Epithelial cell of proximal tubule (primary cell): Measurements from ENCODE around the gene C1QA. TPM values are rescaled to one million over a fixed set of nuclear protein-coding genes. Genes with fewer than 3 reads are reported as not detected.

Source experiments
- DNase-seq: peaks from one replicate; pipeline ENCODE4 v3.0.0-alpha.2; 2011; ENCODE audit warnings: low read depth
- H3K4me3 ChIP-seq: 2 replicates; pipeline ENCODE4 v1.5.1; 2011; ENCODE audit warnings: low read depth, mild to moderate bottlenecking, low read length
- total RNA-seq: library from RNA; depleted of rRNA; stranded (reverse); fragments of >200 nt; gene quantifications from 2 replicates; pipeline ENCODE4 v1.2.3, GENCODE V29; 2015
- TF ChIP-seq, protein P1 (sequence below): conservative IDR thresholded peaks from 2 replicates; pipeline ENCODE4 v1.5.1; 2012; ENCODE audit warnings: low read depth, mild to moderate bottlenecking, low read length

The C1QA gene
- total RNA-seq, 1 donor from 2014 or later = not detected

DNA sequence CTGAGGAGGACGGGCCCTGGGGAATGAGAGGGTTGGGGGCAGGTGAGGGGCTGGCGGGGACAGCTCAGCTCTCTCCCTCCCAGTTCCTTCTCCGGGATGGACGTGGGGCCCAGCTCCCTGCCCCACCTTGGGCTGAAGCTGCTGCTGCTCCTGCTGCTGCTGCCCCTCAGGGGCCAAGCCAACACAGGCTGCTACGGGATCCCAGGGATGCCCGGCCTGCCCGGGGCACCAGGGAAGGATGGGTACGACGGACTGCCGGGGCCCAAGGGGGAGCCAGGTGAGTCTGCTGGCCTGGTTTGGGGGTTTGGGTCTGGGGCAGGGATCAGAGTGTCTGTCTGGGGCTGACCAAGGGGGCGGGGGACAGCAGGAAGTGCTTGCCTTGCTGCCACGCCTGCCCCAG, 7.5 kb downstream of the C1QA start:
- TF ChIP-seq, protein P1, sequence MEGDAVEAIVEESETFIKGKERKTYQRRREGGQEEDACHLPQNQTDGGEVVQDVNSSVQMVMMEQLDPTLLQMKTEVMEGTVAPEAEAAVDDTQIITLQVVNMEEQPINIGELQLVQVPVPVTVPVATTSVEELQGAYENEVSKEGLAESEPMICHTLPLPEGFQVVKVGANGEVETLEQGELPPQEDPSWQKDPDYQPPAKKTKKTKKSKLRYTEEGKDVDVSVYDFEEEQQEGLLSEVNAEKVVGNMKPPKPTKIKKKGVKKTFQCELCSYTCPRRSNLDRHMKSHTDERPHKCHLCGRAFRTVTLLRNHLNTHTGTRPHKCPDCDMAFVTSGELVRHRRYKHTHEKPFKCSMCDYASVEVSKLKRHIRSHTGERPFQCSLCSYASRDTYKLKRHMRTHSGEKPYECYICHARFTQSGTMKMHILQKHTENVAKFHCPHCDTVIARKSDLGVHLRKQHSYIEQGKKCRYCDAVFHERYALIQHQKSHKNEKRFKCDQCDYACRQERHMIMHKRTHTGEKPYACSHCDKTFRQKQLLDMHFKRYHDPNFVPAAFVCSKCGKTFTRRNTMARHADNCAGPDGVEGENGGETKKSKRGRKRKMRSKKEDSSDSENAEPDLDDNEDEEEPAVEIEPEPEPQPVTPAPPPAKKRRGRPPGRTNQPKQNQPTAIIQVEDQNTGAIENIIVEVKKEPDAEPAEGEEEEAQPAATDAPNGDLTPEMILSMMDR = no peak
- DNase-seq = no peak
- no peak overlapping the region for H3K4me3 ChIP-seq

DNA sequence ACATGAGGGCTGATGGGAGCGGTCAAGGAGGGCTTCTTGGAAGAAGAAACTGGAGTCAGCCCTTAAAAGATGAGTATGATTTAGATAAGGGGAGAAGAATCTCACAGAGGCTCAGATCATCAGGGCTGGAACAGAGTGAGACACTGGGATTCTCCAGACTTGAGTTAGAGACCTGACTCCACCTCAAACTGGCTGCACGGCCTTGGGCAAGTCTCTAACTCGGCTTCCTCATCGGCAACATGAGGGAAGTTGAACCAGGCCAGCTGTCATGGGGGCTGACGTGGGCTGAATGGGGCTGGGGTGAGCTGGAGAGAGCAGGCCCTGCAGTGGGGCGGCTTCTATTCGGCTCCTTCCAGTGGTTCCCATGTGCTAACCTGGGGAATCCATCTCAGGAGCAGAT, 9.5 kb downstream of the C1QA start:
- TF ChIP-seq, protein P1 = no peak
- no peak for DNase-seq
- no peak overlapping the region for H3K4me3 ChIP-seq

DNA sequence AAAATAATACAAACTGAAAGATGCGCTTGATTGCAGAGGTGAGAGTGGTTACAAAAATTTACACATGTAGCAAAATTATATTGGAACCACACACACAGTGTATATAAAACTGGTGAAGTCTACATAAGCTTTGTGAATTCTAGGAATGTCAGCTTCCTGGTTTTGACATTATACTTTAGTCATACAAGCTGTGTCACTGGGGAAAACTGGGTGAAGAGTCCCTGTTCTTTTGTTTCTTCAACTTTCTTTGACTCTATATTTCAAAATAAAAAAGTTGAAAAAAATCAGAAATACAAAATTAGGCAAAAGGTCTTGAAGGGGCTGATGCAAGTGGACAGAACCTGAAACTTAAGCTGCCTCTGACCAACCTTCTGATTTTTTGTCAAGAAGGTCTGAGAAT, 10.0 kb downstream of the C1QA start:
- TF ChIP-seq, protein P1 = no peak
- DNase-seq = no peak
- no peak overlapping the region for H3K4me3 ChIP-seq

DNA sequence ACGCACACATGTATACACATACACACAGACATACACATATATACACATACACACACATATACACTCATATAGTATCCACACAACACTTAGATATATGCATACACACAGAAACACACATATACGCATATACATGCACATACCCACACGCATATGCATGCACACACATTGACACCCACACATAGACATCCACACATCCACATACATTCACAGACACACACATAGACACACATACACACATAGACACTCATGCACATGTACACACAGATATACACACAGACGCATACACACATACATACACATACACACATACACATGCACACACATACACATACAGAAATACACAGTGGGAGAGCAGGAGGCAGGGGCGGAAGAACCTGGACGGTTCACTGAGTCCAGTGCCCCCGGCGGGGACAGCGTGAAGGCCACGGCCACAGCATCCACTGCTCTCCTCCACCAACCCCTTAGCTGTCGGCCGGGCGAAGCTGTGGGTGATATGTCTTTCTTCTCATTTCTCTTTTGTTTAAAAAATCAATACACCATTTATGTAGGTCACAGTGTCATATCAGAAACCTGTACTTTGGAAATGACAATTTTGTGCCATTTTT, 13.8 kb downstream of the C1QA start:
- TF ChIP-seq, protein P1 = no peak
- no peak overlapping the region for H3K4me3 ChIP-seq
- DNase-seq = no peak

DNA sequence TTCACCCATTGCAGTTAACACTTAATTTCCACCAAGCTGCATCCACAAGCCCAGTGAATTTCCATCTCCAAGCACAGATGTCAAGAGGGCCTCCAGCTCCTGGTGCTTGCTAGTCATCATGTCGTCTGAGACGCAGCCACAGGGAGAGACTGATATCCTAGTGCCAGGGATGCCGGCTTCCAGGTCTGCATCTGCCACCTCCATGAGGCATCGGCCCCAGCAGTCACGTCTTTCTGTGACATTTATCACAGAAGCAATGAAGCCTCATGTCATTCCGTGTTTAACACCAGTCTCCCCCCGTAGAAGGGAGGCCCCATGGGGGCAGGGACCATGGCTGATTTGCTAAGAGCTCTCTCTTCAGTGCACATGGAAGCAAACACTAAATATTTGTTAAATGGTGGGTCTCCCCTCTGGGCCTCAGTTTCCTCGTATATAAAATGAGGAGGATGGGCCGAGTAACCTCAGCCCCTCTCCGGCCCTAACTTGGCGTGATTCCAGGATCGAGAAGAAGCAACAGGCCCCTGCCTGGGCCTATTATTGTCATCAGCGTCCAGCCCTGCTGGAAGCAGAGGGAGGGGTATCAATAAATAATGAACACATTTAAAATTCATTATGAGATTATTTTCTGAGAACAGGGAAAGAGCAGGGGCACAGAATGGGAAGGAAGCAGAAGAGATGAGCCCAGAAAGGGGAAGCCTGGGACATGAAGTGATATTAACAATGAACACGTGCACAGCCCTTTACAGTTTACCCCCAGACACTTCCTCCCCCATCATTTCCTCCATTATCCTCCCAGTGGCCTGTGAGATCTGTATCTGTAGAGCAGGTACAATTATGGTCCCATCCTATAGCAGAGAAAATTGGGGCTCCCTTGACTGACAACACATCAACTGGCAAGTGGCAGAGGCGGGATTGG, 15.8 kb downstream of the C1QA start:
- H3K4me3 ChIP-seq = no peak overlapping the region
- TF ChIP-seq, protein P1 = no peak
- DNase-seq = no peak

DNA sequence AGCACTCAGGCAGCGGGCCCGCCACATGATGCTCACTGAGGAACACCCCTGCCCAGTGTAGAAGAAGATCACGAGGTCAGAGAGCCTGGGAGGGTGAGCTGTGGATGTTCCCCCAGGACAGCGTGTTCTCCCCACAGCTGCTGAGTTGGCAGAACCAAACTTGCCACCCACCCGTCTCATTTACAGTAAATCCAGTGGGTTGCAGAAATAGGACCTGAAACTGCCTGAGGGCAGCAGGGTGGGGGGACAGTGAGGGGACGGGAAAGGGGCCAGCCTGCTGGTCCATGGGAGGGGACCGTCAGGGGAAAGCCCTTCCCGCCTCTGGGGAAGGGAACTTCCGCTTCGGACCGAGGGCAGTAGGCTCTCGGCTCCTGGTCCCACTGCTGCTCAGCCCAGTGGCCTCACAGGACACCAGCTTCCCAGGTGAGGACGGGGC, 16.5 kb downstream of the C1QA start, which contains the start of gene C1QB:
Gene C1QB, plus strand, starts transcription at position 356 of the 436 bp plus-strand sequence. CDS start 6,227 bp downstream, outside the sequence.
- TF ChIP-seq, protein P1 = no peak
- DNase-seq = no peak
- no peak within 1 kb of the TSS for H3K4me3 ChIP-seq
